Measurements from ENCODE around the gene MACROD2. TPM values are rescaled to one million over a fixed set of nuclear protein-coding genes. Genes with fewer than 3 reads are reported as not detected.
"Not testable (repeated sequence)": the region's sequence is repeated elsewhere in the genome, so short reads cannot be mapped to it uniquely, and the experiment has no call there.

MACROD2 gene
- total RNA-seq, 2 experiments from 2014 or later: not detected

GRCh38 chr20:15100506-15101160 is 1105.3 kb downstream of the MACROD2 start:
- CTCF ChIA-PET: no interaction called here
- POLR2A ChIA-PET: no interaction called here
- Mint-ChIP-seq H3K36me3 (ENCODE audit: low read depth) (no peaks in the 10 kb centered on the region), H3K4me3 (no peak overlapping the region), H3K27ac (no peak overlapping the region), H3K27me3 (no peaks in the 10 kb centered on the region), H3K9me3 (peaks cover 16% of the 10 kb centered on the region), H3K4me1 (no peaks in the 10 kb centered on the region)
- no peak for DNase-seq

- no peak for DNase-seq
- Mint-ChIP-seq H3K27ac (no peak overlapping the region), H3K27me3 (no peaks in the 10 kb centered on the region), H3K4me3 (no peak overlapping the region), H3K36me3 (ENCODE audit: low read depth) (no peaks in the 10 kb centered on the region), H3K9me3 (peaks cover 13% of the 10 kb centered on the region), H3K4me1 (no peaks in the 10 kb centered on the region)
- ChIA-PET POLR2A (no interaction called here), CTCF (no interaction called here)
Observed at GRCh38 chr20:15107931-15108330, 1112.6 kb downstream of the MACROD2 start.

DNA sequence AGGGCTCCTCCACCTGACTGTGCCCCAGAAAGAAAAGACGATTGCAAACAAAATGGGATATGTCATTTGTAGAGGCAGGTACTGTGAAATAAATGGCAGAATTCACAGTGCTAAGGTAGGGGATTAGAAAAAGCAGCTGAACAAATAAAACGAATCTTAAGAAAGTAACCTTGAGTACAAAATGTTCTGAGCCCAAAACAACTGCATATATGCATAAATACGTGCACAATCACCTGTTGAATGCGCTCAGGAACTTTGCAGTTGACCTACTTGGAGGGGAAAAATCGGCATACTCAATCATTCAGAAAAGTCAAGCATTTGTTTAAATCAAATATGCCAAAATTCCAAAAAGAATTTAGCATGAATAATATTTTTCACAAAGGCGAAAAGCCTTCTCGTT is 1114.2 kb downstream of the MACROD2 start:
- CTCF ChIA-PET: no interaction called here
- H3K27ac Mint-ChIP-seq: no peak overlapping the region
- peaks cover 18% of the 10 kb centered on the region for H3K9me3 Mint-ChIP-seq
- H3K4me1 Mint-ChIP-seq: no peaks in the 10 kb centered on the region
- no peak overlapping the region for H3K4me3 Mint-ChIP-seq
- DNase-seq: no peak
- POLR2A ChIA-PET: no interaction called here
- no peaks in the 10 kb centered on the region for H3K36me3 Mint-ChIP-seq (ENCODE audit: low read depth)
- no peaks in the 10 kb centered on the region for H3K27me3 Mint-ChIP-seq

DNA sequence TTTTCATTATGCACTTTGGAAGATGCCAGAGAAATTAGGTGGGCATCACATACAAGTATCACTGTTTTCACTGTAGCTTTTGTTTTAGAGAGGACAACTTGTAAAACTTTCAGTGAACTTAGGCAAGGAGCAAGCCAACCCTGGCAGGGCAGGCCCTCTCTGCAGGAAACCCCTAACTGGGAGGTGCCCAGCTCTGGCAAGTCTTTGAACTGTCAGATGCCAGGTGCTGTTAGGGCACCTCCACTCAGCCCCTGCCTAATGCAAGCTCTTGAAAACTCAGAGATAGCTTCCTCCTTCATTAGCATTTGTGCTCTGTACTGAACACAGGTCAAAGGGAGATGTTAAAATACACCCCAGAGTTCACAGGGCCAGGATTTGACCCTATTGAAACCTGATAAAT is 1116.3 kb downstream of the MACROD2 start:
- no peaks in the 10 kb centered on the region for H3K27me3 Mint-ChIP-seq
- peaks cover 19% of the 10 kb centered on the region for H3K9me3 Mint-ChIP-seq
- H3K4me1 Mint-ChIP-seq: no peaks in the 10 kb centered on the region
- ChIA-PET POLR2A (no interaction called here), CTCF (no interaction called here)
- no peak overlapping the region for H3K27ac Mint-ChIP-seq
- no peak for DNase-seq
- H3K36me3 Mint-ChIP-seq (ENCODE audit: low read depth): no peaks in the 10 kb centered on the region
- no peak overlapping the region for H3K4me3 Mint-ChIP-seq

GRCh38 chr20:15113144-15113773 is 1117.9 kb downstream of the MACROD2 start:
- Mint-ChIP-seq H3K36me3 (ENCODE audit: low read depth) (no peaks in the 10 kb centered on the region), H3K9me3 (peaks cover 16% of the 10 kb centered on the region), H3K27me3 (no peaks in the 10 kb centered on the region), H3K4me1 (no peaks in the 10 kb centered on the region), H3K4me3 (no peak overlapping the region), H3K27ac (no peak overlapping the region)
- ChIA-PET POLR2A (no interaction called here), CTCF (no interaction called here)
- no peak for DNase-seq

GRCh38 chr20:15119852-15120487 is 1124.7 kb downstream of the MACROD2 start:
- H3K4me1 Mint-ChIP-seq: no peaks in the 10 kb centered on the region
- ChIA-PET POLR2A (no interaction called here), CTCF (no interaction called here)
- no peak overlapping the region for H3K4me3 Mint-ChIP-seq
- H3K27ac Mint-ChIP-seq: no peak overlapping the region
- DNase-seq: no peak
- H3K36me3 Mint-ChIP-seq (ENCODE audit: low read depth): no peaks in the 10 kb centered on the region
- no peaks in the 10 kb centered on the region for H3K27me3 Mint-ChIP-seq
- peaks cover 3% of the 10 kb centered on the region for H3K9me3 Mint-ChIP-seq

DNA sequence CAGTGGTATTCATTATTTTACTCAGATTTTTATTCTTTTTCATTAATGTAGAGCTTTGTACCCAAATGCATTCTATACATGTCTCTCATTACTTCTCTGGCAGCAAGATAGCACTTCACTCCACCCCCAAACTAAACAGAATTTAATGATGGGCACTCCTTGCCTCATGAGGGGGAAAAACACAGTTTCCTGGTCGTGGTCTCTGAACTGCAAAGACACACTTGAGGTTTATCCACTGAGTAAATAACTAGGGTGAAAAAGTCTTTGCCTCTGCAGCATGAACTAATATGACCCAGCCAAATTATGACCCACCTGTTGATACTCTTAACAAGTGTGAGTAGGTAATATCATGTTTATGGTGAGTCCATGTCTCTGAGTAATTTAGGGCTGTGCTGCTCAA is 1127.3 kb downstream of the MACROD2 start:
- H3K4me3 Mint-ChIP-seq: no peak overlapping the region
- ChIA-PET POLR2A (no interaction called here), CTCF (no interaction called here)
- H3K27me3 Mint-ChIP-seq: no peaks in the 10 kb centered on the region
- H3K27ac Mint-ChIP-seq: no peak overlapping the region
- H3K36me3 Mint-ChIP-seq (ENCODE audit: low read depth): no peaks in the 10 kb centered on the region
- H3K4me1 Mint-ChIP-seq: no peaks in the 10 kb centered on the region
- no peak for DNase-seq
- H3K9me3 Mint-ChIP-seq: peaks cover 3% of the 10 kb centered on the region

DNA sequence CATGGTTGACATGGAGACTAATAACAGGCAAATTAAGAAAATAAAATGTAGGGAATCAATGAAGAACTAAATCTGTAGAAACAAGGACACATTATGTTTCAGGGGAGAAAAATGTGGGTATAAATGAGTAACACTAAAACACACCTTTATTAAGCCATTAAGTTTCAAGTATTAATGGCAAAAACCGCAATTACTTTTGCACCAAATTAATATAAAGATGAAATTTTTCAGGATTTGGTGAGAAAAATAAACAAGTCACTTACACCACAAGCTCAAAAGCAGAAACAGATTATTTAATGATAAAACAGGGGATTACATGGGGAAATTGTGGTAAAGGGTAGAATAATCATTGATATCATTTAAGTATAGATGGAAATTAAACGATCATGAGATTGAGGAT is 1135.9 kb downstream of the MACROD2 start:
- no peaks in the 10 kb centered on the region for H3K4me1 Mint-ChIP-seq
- no peaks in the 10 kb centered on the region for H3K27me3 Mint-ChIP-seq
- H3K27ac Mint-ChIP-seq: no peak overlapping the region
- no peak for DNase-seq
- CTCF ChIA-PET: no interaction called here
- POLR2A ChIA-PET: no interaction called here
- no peak overlapping the region for H3K4me3 Mint-ChIP-seq
- H3K9me3 Mint-ChIP-seq: peaks cover 6% of the 10 kb centered on the region
- no peaks in the 10 kb centered on the region for H3K36me3 Mint-ChIP-seq (ENCODE audit: low read depth)

GRCh38 chr20:15138548-15139126 is 1143.3 kb downstream of the MACROD2 start:
- H3K27ac Mint-ChIP-seq: no peak overlapping the region
- no peaks in the 10 kb centered on the region for H3K4me1 Mint-ChIP-seq
- no peaks in the 10 kb centered on the region for H3K27me3 Mint-ChIP-seq
- ChIA-PET POLR2A (no interaction called here), CTCF (interaction anchor here (0.6 kb wide), 1 partner anchor 33 kb away, joined by 3 read pairs; no protein-coding TSS in a partner anchor)
- no peak for DNase-seq
- H3K4me3 Mint-ChIP-seq: no peak overlapping the region
- H3K36me3 Mint-ChIP-seq (ENCODE audit: low read depth): no peaks in the 10 kb centered on the region
- peaks cover 21% of the 10 kb centered on the region for H3K9me3 Mint-ChIP-seq

DNA sequence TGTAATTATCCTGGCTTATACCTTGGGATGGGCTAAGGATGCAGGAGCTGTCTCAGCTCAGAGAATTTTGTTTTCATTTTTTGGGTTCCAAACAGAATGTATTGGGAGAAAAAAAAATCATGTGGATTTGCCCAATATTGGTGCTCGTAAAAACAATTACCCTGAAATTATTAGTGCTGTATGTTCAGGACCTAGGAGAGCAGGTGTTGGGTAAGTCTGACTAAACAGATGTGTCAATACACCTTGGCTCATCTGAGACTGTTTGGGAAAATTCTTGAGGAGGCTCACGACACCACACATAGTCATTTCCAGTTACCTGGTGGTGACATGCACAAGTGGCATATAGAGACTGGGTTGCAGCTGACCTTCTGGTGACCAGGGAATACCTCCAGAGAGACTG is 1144.2 kb downstream of the MACROD2 start:
- ChIA-PET POLR2A (no interaction called here), CTCF (no interaction called here)
- DNase-seq: no peak
- Mint-ChIP-seq H3K27me3 (no peaks in the 10 kb centered on the region), H3K36me3 (ENCODE audit: low read depth) (no peaks in the 10 kb centered on the region), H3K27ac (no peak overlapping the region), H3K4me1 (no peaks in the 10 kb centered on the region), H3K4me3 (no peak overlapping the region), H3K9me3 (peaks cover 21% of the 10 kb centered on the region)

GRCh38 chr20:15140286-15140685 is 1145.0 kb downstream of the MACROD2 start:
- POLR2A ChIA-PET: no interaction called here

DNA sequence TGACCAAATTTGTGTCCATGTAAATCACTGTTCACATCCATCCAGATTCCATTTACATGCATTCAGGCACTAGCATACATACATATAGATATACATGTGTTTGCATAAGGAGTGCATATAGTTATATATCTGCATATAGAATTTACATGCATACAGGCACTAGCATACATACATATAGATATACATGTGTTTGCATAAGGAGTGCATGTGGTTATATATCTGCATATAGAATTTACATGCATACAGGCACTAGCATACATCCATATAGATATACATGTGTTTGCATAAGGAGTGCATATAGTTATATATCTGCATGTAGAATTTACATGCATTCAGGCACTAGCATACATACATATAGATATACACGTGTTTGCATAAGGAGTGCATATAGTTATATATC is 1145.6 kb downstream of the MACROD2 start:
- CTCF ChIA-PET; H3K27ac Mint-ChIP-seq; H3K36me3 Mint-ChIP-seq (ENCODE audit: low read depth); DNase-seq; H3K4me3 Mint-ChIP-seq; H3K4me1 Mint-ChIP-seq; POLR2A ChIA-PET; H3K27me3 Mint-ChIP-seq: not testable (repeated sequence)
- peaks cover 23% of the 10 kb centered on the region for H3K9me3 Mint-ChIP-seq

More at GRCh38 chr20:15140286-15140685, 1145.0 kb downstream of the MACROD2 start:
- no peak overlapping the region for H3K4me3 Mint-ChIP-seq
- peaks cover 23% of the 10 kb centered on the region for H3K9me3 Mint-ChIP-seq
- no peaks in the 10 kb centered on the region for H3K4me1 Mint-ChIP-seq
- DNase-seq: no peak
- H3K36me3 Mint-ChIP-seq (ENCODE audit: low read depth): no peaks in the 10 kb centered on the region
- CTCF ChIA-PET: no interaction called here
- no peak overlapping the region for H3K27ac Mint-ChIP-seq
- H3K27me3 Mint-ChIP-seq: no peaks in the 10 kb centered on the region

- no peak for DNase-seq
- H3K27ac Mint-ChIP-seq: no peak overlapping the region
- peaks cover 25% of the 10 kb centered on the region for H3K9me3 Mint-ChIP-seq
- H3K27me3 Mint-ChIP-seq: no peaks in the 10 kb centered on the region
- ChIA-PET CTCF (no interaction called here), POLR2A (no interaction called here)
- no peaks in the 10 kb centered on the region for H3K36me3 Mint-ChIP-seq (ENCODE audit: low read depth)
- H3K4me3 Mint-ChIP-seq: no peak overlapping the region
- H3K4me1 Mint-ChIP-seq: no peaks in the 10 kb centered on the region
Observed at GRCh38 chr20:15141861-15142260, 1146.5 kb downstream of the MACROD2 start.

DNA sequence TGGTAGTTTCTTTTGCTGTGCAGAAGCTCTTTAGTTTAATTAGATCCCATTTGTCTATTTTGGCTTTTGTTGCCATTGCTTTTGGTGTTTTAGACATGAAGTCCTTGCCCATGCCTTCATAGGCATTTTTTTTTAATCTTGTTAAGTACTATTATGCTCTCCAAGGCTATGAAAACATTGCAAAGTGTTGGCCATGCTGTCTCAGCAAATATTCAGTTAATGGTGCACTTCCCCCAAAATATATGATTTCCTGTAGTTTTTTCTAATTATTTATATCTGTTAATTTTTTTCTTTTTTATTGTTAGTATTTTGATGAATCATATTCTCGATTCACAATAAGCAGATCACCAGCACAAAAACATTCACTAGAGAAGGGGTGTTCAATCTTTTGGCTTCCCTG is 1148.2 kb downstream of the MACROD2 start:
- Mint-ChIP-seq H3K27me3 (no peaks in the 10 kb centered on the region), H3K36me3 (ENCODE audit: low read depth) (no peaks in the 10 kb centered on the region), H3K9me3 (peaks cover 28% of the 10 kb centered on the region), H3K4me1 (no peaks in the 10 kb centered on the region), H3K4me3 (no peak overlapping the region), H3K27ac (no peak overlapping the region)
- DNase-seq: no peak
- ChIA-PET CTCF (no interaction called here), POLR2A (no interaction called here)

Measured in activated CD4-positive, alpha-beta memory T cell treated with anti-CD3 and anti-CD28 coated beads, Interleukin-2, amount 10 ng/mL, durations not matched to agents 7 days and 5 days (primary cell).